ENCODE measurements around the gene CKAP2L.

CKAP2L gene

GRCh38 chr2:112762276-112762675 is 2.1 kb downstream of the CKAP2L start:
- no peak for DNase-seq (ENCODE audit: low read depth, low spot score)

GRCh38 chr2:112760149-112760548 is 4.3 kb downstream of the CKAP2L start:
- DNase-seq (ENCODE audit: low read depth, low spot score) = no peak

- DNase-seq (ENCODE audit: low read depth, low spot score) = no peak
Measured at GRCh38 chr2:112758711-112759110, 5.7 kb downstream of the CKAP2L start.

- no peak for DNase-seq (ENCODE audit: low read depth, low spot score)
Measured at GRCh38 chr2:112757265-112757664, 7.1 kb downstream of the CKAP2L start.

- DNase-seq (ENCODE audit: low read depth, low spot score) = no peak
Measured at GRCh38 chr2:112756207-112756606, 8.2 kb downstream of the CKAP2L start.

GRCh38 chr2:112755444-112755843 is 9.0 kb downstream of the CKAP2L start:
- DNase-seq (ENCODE audit: low read depth, low spot score) = no peak

GRCh38 chr2:112754564-112754963 is 9.8 kb downstream of the CKAP2L start:
- no peak for DNase-seq (ENCODE audit: low read depth, low spot score)

GRCh38 chr2:112752667-112753066 is 11.7 kb downstream of the CKAP2L start:
- DNase-seq (ENCODE audit: low read depth, low spot score) = no peak

- no peak for DNase-seq (ENCODE audit: low read depth, low spot score)
Measured at GRCh38 chr2:112751451-112752197, 12.8 kb downstream of the CKAP2L start.

GRCh38 chr2:112750560-112750843 is 13.9 kb downstream of the CKAP2L start:
- DNase-seq (ENCODE audit: low read depth, low spot score) = no peak

- DNase-seq (ENCODE audit: low read depth, low spot score) = peak; percentile 60
Measured at GRCh38 chr2:112749755-112750559, 14.5 kb downstream of the CKAP2L start.

- no peak for DNase-seq (ENCODE audit: low read depth, low spot score)
Measured at GRCh38 chr2:112740527-112740926, 23.9 kb downstream of the CKAP2L start.

GRCh38 chr2:112737542-112738232 is 26.7 kb downstream of the CKAP2L start:
- no peak for DNase-seq (ENCODE audit: low read depth, low spot score)

GRCh38 chr2:112733871-112734270 is 30.5 kb downstream of the CKAP2L start:
- DNase-seq (ENCODE audit: low read depth, low spot score) = no peak

- DNase-seq (ENCODE audit: low read depth, low spot score) = no peak
Measured at GRCh38 chr2:112733456-112733855, 31.0 kb downstream of the CKAP2L start.

- DNase-seq (ENCODE audit: low read depth, low spot score) = no peak
Measured at GRCh38 chr2:112731479-112731878, 32.9 kb downstream of the CKAP2L start.

GRCh38 chr2:112730791-112731190 is 33.6 kb downstream of the CKAP2L start:
- no peak for DNase-seq (ENCODE audit: low read depth, low spot score)

- DNase-seq (ENCODE audit: low read depth, low spot score) = no peak
Measured at GRCh38 chr2:112730216-112730615, 34.2 kb downstream of the CKAP2L start.

GRCh38 chr2:112728378-112729175 is 35.8 kb downstream of the CKAP2L start:
- no peak for DNase-seq (ENCODE audit: low read depth, low spot score)

- DNase-seq (ENCODE audit: low read depth, low spot score) = no peak
Measured at GRCh38 chr2:112728029-112728362, 36.4 kb downstream of the CKAP2L start.

- no peak for DNase-seq (ENCODE audit: low read depth, low spot score)
Measured at GRCh38 chr2:112727276-112728028, 37.0 kb downstream of the CKAP2L start.

Data from activated naive CD8-positive, alpha-beta T cell treated with anti-CD3 and anti-CD28 coated beads, Interleukin-2, amount 50 U/mL, for 16 hours (primary cell).